GM21390 (cell line): Measurements from ENCODE around the gene RWDD4.
"Not testable (repeated sequence)": the region's sequence is repeated elsewhere in the genome, so short reads cannot be mapped to it uniquely, and the experiment has no call there.

Experiments
- ATAC-seq: cut with Tn5 transposase; IDR thresholded peaks from one replicate; pipeline ENCODE4 v1.9.1; 2021; ENCODE audit not compliant: unreplicated experiment

Gene RWDD4

DNA sequence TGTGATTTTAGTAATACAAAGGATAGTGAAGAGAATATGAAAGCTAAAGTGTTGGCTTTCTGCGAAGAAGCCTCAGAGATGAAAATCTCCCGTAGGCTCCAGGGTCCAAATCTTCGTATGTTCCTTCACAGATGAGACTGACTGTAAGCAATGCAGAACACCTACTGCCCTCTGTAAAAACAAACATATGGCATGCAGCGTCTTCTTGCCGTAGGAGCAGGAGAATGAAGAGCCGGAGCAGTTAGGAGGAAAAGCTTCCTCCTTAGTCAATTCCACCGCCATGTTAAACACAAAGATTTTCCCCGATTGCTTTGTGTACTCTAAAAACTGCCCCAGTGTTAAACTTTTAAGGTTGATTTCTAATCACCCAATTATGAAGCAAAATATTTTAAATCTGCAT is 22.5 kb downstream of the RWDD4 start:
- no peak for ATAC-seq

DNA sequence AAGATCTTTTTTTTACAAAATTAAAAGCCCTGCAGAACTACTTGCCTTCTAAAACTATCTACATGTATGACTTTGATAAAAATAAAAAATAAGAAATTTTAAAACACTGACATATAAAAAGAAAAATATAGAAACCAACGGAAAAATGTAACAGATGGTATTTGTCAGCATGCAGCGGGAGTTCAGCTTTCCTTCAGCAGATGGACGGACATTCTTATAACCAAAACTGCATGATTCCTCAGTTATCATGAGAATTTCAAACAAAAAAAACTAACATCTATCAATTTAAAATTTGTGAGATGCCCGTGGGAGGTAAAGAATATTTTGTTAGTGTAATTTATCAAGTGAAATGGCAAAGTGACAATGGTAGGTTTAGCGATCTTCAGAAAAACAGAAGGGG is 23.2 kb downstream of the RWDD4 start:
- no peak for ATAC-seq

DNA sequence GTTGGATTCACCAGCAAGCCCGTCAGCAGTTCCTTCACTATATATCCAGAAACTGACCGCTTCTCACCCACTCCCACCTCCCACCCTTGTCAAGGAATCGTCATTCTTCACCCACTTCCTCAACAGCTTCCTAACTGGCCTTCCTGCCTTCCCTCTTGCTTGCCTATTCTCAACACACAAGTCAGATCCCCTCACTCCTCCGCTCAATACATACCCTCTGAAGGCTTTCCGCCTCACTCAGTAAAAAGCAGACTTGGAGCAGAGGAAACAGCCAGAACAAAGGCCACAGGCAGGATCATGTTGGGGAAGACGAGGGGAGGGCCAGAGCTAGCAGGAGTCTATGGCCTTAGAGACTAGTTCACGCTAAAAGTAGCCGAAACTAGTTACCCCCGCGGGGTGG is 23.7 kb downstream of the RWDD4 start:
- ATAC-seq: no peak

DNA sequence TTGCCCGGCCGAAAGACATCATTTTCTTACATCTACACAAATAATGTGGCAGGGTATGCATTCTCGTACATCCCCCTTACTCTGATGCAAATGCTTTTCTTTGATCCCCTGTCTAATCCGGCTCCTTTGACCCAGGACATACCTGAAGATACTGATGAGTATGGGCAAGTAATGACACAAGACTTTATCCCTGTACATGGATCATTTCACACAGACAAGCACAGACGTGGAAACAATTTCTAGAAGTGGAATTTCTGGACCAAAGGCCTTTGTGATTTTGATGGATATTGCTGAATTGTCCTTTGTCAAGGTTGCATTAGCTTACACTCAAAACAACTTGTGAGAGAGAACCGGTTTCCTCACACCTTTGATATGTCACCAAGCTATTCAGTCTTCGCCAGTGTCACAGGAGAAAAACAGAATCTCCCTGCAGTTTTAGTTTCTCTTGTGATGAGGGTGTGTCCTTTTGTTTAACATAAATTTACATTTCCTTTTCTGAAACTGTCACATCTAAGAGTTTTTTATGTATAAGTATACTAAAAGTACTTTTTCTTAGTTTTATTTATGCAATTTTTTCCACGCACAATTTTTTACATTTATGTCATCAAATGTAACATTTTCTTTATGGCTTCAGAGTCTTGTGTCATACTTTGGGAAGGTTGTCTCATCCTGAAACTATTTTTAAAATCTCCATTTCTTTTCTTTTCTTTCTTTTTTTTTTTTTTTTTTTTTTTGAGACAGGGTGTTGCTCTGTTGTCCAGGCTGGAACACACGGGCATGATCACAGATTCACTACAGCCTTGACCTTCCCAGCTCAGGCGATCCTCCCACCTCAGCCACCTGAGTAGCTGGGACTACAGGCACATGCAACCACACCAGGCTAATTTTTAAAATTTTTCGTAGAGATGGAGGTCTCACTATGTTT is 25.2 kb downstream of the RWDD4 start:
- ATAC-seq: no peak

DNA sequence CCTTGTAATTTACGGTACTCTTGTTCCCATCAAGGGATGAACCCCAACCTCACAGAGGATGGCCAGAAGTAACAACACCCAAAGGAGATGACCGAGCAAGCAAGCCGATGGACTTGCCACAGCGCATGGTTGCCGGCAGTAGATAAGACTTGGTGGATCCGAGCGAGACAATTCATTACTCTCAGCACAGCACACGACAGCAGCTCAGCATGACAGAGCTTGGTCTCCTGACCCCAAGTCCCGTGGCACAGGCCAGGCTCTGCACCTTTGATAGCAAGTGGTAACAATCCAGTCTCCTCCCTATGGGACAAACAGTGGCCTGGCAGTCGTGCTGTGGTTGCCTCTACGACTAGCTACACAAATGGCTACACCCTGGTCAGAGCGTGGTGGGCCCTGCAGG is 26.3 kb downstream of the RWDD4 start:
- ATAC-seq: no peak

DNA sequence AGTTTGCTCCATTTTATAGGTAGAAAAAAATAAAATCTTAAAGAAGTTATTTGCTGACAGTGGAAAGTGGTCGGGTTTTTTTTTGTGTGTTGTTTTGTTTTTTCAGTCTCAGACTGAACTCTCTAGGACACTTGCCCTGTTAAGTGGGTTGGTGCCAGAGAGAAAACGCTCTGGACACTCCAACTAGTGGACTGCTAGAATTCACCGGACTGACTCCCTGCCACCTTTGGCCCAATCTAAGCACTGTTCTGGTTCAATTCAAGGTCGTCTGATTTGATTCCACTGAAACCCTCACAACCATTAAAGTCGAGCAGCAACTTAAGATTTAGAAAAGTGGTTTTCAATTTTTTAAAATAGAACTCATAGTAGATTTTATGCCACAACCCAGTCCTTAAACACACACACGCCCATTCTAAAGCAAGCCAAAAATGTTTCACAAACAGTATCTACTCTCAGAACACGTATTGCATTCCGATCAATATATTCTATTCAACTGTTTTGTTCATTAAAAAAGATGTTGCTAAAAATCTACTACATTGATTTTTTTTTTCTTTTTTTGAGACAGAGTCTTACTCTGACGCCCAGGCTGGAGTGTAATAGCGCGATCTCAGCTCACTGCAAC is 27.3 kb downstream of the RWDD4 start:
- ATAC-seq: no peak

DNA sequence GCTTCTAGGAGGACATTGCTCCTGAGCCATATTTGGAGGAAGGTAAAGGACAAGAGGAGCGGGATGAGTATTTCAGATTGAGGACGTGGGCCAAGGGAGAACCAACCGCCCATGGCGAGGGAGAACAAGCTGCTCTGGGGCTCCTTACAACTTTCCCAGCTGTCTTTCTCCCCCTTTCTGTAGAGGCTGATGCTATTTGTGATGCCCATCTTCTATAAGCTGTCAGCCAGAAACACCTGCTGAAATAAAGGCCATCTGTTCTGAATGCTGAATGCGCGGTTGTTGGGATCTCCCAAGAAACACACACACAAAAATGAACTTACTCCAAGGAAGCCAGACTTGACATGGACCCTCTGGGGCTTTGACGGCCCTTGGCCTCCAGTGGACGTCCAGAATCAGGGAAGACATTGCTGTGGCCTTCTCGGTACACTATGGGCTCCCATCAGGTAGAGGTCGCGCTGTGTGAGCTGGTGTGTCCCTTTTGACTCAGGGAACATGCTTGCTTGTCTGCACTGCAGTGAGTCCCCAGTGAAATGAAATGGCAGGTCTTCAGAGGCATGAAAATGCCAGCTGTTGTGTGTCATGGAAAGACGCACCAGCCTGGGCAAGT is 30.9 kb downstream of the RWDD4 start:
- ATAC-seq: no peak

DNA sequence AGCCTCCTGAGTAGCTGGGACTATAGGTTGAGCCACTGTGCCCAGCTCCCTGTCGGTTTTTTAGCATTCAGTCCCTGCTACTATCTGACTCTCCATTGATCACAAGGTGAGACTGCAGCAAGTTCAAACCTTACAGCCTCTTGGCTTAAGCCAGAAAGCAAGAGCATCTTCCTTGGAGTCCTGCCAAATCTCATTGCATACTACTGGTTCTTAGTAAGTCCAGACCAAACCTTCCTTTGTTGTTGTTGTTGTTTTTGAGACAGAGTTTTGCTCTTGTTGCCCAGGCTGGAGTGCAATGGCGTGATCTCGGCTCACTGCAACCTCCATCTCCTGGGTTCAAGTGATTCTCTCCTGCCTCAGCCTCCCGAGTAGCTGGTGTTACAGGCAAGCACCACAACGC is 31.7 kb downstream of the RWDD4 start:
- not testable (repeated sequence) for ATAC-seq

DNA sequence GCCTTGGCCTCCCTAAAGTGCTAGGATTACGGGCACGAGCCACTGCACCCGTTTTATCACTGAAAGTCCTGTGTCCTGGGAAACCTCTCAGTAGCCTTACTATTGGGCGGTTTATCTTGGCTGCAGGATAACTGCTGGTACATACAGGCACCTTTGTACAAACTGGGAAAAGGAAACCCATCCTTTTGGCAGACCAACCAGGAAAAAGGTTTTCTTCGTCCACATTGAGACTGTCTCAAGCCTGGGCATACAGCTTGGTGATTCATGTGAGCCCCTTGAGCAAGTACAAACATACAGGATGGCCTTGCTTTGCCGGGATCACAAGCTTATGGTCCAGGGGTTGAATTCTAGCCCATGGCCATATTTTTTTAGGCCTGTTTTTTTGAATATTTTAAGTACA is 32.8 kb downstream of the RWDD4 start:
- no peak for ATAC-seq

DNA sequence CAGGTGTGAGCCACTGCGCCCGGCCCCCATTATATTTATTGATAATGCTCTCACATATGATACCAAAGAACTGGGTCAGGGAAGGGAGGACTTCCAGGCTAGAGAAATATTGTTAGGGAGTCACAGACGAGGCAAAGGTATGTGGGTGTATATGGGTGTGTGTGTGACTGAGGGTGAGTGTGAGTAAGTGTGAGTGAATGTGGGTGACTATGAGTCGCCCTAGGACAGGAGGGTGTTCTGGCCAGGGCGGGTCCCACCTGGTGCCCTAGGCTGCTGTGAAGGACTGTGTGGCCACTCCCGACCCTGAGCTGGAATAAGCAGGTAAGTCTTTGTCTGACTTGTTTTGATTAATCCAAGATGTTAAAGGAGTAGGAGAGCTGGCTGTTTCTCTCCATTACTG is 34.4 kb downstream of the RWDD4 start:
- no peak for ATAC-seq

DNA sequence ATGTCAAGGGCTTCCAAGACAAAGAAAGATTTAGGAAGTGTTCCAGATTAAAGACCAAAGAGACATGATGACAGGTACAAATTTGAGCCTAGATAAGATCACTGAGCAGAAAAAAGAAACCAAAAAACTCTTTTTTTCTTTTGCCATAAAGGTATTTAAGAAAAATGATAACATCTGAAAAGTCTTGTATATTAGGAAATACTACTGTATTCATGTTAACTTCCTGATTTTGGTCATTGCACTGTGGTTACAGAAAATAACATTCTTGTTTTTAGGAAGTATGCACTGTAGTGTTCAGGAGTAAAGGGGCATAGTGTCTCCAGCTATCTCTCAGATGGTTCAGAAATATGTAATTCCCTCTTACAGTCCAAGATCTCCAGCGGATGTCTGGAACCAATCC is 37.1 kb downstream of the RWDD4 start:
- no peak for ATAC-seq

DNA sequence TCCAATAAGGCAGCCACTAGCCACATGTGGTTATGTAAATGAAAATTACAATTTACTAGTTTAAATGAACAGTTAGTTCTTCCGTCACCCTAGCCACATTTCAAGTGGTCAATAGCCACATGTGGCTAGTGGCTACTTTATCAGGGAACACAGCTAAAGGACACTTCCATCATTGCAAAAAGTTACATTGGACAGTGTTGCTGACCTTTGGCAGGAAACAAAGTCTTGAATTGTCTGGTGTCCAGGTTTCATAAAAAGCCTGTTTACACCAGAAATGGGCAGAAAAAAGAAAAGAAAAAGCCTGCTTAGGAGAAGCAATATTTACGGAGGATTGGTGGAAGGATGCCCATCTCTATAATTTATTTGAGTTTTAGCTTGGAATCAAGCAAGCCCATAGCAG is 38.6 kb downstream of the RWDD4 start:
- no peak for ATAC-seq

DNA sequence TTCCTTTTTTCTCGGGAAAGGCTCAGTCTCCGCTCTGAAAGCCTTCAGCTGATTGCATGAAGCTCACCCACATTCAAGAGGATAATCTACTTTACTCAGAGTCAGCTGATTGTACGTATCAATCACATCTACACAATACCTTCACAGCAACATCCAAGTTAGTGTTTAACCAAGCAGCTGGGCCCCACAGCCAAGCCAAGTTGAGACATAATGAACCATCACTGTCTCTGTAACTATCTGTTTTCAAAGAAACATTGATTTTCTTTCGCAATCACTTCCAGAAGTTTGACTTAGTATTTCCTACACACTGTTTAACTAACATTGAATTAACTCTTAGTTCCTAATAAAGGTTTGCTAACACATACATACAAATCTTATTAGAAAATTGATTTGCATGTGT is 40.3 kb downstream of the RWDD4 start:
- no peak for ATAC-seq

DNA sequence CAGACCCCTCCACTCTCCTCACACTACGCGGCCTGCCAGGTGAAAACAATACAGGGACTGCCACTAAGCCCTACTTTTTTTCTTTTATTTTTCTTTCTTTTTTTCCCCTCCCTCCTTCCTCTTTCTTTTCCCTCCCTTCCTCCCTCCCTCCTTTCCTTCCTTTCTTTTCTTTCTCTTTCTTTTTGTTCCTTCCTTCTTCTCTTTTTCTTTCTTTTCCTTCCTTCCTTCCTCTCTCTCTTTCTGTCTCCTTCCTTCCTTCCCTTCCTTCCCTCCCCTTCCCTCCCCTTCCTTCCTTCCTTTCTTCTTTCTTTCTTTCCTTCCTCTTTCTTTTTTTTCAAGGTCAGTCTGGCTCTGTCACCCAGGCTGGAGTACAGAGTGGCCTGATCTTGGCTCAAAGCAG is 41.9 kb downstream of the RWDD4 start:
- ATAC-seq: no peak

DNA sequence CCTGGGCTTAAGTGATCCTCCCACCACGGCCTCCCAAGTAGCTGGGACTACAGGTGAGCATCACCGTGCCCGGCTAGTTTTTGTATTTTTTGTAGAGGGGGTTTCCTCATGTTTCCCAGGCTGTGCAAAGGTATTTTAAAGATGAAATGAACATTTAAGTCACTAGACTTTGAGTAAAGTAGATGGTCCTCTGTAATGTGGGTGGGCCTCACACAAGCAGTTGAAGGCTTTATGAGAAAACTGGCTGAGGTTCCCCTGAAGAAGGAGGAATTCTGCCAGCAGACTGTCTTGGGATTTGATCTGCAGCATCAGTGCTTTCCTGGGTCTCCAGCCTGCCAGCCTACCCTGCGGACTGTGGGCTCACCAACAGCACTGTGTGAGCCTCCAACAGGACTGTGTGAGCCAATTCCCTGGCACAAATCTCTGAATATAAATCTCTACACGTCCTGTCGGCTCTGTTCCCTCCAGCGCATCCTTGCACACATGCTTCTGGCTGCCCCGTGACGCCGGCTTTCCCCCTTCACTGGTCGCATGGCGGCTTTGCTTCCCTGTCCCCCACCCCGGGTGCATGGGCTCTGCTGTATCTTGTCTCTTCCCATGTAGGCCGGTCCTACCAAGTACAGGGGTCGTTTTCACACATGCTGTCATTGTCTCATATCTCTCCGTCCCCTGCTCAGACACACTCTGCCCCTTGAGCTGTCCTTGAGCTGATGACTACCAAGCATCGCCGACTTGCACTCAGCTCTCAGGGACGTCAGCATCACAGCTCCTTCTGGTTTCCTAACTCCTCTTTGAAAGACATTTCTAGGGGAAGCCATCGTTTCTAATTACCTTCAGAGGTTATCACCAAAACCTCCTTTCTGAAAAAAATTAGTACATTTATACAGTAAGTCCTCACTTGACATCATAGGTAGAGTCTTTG is 46.4 kb downstream of the RWDD4 start:
- no peak for ATAC-seq

DNA sequence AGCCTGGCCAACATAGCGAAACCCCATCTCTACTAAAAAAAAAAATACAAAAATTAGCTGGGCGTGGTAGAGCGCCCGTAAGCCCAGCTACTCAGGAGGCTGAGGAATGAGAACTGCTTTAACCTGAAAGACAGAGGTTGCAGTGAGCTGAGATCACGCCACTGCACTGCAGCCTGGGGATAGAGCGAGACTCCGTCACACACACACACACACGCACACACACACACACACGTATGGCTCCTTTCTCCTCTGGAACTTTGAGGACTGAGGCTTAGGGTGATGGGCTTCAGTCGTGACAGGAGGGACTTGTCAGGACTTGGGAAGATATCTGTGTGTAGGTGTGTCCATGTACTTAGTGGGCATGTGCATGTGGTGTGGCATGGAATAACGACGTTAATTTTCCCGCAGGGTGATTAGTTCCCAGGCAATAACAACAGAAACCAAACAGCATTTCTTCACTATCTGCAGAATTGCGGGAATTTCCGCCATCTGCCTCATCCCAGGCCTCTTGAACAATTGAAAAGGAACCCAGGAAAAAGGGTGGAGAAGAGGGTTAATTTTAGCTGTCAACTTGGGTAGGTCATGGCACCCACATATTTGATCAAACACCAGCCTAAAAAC is 47.7 kb downstream of the RWDD4 start:
- no peak for ATAC-seq

DNA sequence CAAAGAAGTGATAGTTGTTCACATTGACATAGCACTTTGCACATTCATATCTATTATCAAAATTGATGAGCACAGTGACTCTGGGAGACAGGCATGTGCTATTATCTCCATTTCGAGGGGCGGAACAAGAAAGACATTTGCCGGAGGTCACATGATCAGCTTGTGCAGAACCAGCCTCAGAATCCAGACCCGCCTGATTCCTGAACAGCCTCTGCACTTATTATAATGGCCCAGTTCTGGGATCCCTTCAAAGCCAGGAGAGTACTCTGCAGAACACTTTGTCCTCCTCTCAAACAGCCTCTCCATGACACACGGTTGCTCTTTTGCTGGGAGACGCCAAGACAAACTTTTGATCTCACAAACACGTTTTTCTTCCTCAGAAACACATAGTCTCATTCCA is 48.4 kb downstream of the RWDD4 start:
- ATAC-seq: no peak

DNA sequence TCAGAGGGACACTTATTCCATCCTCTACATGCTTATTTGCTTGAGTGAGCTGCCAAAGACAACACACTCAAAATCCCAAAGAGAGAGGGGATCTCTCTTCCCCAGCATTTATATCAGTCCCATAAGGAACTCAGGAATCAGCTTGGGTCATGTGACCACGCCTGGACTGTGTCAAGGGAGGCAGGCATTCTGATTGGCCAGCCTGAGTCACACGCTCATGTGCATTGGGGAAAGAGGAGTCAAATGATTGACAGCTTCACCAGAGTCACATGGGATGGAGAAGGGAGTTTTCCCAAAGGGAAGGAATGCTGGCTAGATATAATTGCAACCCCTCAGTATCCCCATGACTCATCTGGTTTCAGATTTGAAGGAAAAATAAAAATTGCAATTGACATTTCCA is 49.0 kb downstream of the RWDD4 start:
- ATAC-seq: no peak

DNA sequence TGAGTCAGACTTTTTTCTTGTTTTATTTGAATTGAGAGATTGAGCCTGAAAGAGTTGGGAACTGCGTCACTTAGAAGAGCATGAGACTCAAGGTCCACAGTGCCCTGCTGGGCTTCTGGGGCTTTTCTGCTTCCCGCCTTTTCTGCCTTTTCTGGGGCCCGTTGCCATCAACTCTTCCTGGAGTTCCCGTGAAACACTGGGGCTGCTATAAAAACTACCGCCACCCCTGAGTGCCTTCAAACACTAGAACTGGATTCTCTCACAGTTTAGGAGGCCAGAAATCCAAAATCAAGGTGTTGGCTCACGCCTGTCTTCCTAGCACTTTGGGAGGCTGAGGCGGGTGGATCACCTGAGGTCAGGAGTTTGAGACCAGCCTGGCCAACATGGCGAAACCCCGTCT is 49.8 kb downstream of the RWDD4 start:
- no peak for ATAC-seq

DNA sequence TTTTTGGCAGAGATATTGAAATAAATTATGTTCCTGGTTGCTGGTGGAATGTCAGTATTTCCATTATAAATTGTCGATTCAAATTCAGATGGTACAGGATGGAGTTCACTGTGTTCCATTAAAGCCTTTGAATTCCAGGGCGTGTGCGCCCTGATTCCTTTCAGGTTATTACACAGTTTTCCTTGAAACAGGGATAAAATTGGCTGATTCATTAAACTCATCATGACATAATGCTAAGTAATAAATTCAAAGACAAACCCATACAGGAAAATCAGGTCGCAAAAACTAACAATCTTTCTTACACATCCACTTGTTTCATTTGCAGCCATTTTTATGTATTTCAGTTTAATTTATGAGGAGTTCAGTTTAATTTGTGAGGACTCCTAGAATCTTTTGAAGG is 51.1 kb downstream of the RWDD4 start:
- no peak for ATAC-seq

DNA sequence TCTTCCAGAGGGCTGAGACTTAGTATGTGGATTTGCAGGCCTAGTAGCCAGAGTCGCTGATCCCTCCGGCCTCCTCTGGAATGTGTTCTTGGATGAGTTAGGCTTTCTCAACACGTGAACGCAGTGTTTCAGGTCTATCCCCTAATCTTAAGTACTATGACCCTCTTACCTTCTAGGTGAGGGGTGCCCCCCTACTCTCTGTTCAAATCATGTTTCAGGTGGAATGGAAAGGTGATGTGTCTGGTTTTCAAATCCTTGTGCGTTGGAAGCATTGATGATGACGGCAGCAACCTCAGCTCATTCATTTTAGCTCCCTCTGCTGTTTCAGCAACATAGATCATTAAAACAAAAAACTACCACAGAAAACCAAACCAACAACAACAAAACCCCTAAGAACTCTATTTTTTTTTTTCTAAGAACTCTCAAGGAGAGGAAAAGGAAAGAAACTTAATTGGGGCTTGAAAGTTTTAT is 56.4 kb downstream of the RWDD4 start:
- no peak for ATAC-seq
